Raji (cell line): ENCODE data around the gene NTM.

Experiments used
- POLR2A ChIP-seq: IDR thresholded peaks from 2 replicates; pipeline ENCODE4 v1.6.1; 2011; ENCODE audit warnings: low read depth, low read length, control low read depth; ENCODE audit not compliant: insufficient read depth

The NTM gene

GRCh38 chr11:131370090-131370751, at the start of gene NTM:
NTM (plus strand) TSS chr11:131370615.
- TF ChIP-seq POLR2A = no peak

GRCh38 chr11:131324921-131325570, 45.4 kb upstream of the NTM start:
- no peak for TF ChIP-seq POLR2A

GRCh38 chr11:131326829-131327228, 43.6 kb upstream of the NTM start:
- no peak for TF ChIP-seq POLR2A

GRCh38 chr11:131327421-131327820, 43.0 kb upstream of the NTM start:
- no peak for TF ChIP-seq POLR2A

GRCh38 chr11:131328843-131329242, 41.6 kb upstream of the NTM start:
- no peak for TF ChIP-seq POLR2A

GRCh38 chr11:131331010-131331409, 39.4 kb upstream of the NTM start:
- TF ChIP-seq POLR2A = no peak

- TF ChIP-seq POLR2A = no peak
These were observed 38.9 kb upstream of the NTM start for GRCh38 chr11:131331546-131331945.

- no peak for TF ChIP-seq POLR2A
These were observed 35.8 kb upstream of the NTM start for GRCh38 chr11:131334601-131335000.

- TF ChIP-seq POLR2A = no peak
These were observed 25.0 kb upstream of the NTM start for GRCh38 chr11:131345406-131345805.

GRCh38 chr11:131349368-131350086, 20.9 kb upstream of the NTM start:
- TF ChIP-seq POLR2A = no peak

GRCh38 chr11:131350872-131351271, 19.5 kb upstream of the NTM start:
- TF ChIP-seq POLR2A = no peak

- no peak for TF ChIP-seq POLR2A
These were observed 18.6 kb upstream of the NTM start for GRCh38 chr11:131351848-131352247.

- TF ChIP-seq POLR2A = no peak
These were observed 16.6 kb upstream of the NTM start for GRCh38 chr11:131353766-131354165.

- no peak for TF ChIP-seq POLR2A
These were observed 16.1 kb upstream of the NTM start for GRCh38 chr11:131354251-131354701.

GRCh38 chr11:131356206-131356605, 14.2 kb upstream of the NTM start:
- no peak for TF ChIP-seq POLR2A

GRCh38 chr11:131365329-131365930, 5.0 kb upstream of the NTM start:
- TF ChIP-seq POLR2A = no peak
